NCI-H1105 (cell line): ENCODE data around the gene SLC5A11.
"Not testable (repeated sequence)": the region's sequence is repeated elsewhere in the genome, so short reads cannot be mapped to it uniquely, and the experiment has no call there.

Source experiments
- DNase-seq: peaks from one replicate; lab custom pipeline; 2025; lab: John Stamatoyannopoulos, UW

SLC5A11 gene

DNA sequence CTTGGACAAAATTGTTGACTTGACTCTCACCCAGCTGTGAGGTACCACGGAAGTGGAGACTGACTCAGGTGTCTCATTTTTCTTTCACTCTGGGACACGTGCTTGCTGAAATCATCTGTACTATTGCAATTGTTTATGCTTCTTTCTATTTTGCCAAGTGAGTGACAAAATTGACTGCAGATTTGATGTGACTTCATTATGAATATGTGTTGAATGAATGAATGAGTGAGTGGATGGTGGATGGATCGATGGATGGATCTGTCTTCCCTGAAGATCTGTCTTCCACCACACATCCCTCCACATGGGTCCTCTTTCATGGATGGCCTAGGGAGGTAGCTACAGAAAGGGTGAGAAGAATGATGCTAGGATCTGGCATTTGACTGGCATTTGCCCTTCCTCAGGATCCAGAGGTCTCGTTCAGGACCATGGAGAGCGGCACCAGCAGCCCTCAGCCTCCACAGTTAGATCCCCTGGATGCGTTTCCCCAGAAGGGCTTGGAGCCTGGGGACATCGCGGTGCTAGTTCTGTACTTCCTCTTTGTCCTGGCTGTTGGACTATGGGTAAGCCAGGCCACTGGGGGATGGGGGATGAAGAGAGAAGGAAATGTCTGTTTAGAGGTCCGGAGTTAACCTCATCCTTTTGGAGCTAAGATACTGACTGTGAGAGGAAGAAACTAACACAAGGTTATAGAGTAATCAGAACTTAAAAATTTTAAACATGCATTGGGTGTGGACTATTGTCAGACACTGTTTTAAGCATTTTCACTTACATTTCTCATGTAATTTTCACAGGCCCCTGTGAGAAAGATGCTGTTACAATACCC is 12.7 kb downstream of the SLC5A11 start:
- DNase-seq, result no peak

DNA sequence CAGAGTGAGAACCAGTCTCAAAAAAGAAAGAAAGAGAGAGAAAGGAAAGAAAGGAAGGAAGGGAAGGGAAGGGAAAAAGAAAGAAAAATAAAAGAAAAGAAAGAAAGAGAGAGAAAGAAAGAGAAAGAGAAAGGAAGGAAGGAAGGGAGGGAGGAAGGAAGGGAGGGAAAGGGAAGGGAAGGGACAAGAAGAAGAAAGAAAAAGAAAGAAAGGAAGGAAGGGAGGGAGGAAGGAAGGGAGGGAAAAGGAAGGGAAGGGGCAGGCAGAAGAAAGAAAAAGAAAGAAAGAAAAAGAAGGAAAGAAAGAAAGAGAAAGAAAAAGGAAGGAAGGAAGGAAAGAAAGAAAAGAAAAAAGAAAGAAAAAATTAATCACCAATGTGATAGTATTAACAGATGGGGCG is 15.7 kb downstream of the SLC5A11 start:
- no peak for DNase-seq

DNA sequence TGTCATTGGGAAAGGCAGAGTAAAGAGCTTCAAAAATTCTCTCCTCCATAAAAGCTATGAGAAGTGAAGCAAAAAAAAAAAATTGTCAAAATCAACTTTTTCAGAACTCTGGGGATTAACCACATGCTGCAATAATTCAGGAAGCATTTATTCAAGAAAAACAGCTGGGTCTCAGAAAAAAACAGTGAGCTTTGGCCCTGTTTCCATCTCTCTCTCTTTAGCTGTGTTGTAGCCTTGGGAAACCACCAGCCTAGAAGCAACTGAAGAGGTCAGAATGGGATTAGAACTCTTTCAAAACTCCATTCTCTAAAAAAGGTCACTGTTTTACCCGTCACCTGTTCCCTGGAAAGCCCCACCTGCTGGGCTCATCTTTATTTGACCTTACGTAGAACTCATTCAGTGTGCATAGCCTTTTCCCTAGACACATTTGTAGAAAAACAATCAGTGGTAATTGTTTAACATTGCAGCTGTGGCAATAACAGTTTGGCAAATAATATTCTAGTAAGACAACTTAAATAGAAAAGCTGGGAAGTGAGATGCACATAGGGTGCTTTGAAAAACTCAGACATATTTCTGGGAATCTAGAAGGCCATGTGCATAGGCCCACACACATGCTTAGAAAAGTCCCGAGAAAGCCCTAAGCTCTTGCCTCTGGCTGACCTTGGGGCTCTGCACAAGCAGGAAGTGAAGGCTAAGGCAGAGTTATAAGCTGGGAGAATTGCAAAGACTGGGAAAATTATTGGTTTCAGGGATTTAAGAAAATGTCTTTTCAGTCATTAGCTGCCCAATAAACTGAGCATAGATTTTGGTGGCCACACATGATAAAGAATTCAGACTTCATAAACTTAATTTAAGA is 18.0 kb downstream of the SLC5A11 start:
- DNase-seq, result no peak

DNA sequence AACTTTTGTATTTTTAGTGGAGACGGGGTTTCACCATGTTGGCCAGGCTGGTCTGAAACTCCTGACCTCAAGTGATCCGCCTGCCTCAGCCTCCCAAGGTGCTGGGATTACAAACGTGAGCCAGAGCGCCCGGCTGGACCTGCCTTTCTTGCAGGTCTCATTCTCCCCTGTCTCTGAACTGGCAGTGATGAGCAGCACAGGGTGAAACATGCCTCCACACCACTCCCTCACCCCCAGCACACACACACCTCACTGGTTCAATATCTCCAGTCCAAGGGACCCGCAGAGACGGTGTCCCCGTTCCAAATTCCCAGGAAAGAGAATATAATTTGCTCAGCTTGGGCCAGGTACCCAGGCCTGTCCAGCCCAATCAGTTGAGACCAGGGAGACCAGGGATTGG is 23.3 kb downstream of the SLC5A11 start:
- no peak for DNase-seq

DNA sequence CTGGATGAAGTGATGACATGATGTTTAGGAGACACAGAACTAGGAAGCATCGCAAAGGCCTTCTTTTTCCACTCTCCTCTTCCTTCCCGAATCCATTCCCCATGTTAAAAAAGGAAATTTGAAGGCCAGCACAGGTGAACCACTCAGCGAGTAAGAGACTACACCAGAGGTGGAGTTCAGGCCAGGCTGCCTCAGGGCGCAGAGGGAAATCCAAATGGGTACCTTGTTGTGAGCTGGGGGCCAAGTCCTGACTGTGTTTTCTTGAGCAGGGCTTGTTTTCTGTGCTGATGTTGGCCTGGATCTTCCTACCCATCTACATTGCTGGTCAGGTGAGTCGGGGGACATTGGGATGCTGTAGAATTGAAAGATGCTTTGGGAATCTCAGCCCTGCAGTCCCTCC is 26.1 kb downstream of the SLC5A11 start:
- no peak for DNase-seq

DNA sequence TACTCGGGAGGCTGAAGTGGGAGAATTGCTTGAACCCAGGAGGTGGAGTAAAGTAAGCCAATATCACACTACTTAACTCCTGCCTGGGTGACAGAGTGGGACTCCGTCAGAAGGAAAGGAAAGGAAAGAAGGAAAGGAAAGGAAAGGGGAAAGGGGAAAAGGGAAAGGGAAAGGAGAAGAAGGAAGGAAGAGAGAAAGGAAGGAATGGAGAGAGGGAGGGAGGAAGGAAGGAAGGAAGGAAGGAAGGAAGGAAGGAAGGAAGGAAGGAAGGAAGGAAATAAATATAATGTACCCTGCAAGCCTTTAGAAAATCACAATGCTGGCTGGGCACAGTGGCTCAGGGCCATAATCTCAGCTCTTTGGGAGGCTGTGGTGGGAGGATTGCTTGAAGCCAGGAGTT is 27.3 kb downstream of the SLC5A11 start:
- no peak for DNase-seq

DNA sequence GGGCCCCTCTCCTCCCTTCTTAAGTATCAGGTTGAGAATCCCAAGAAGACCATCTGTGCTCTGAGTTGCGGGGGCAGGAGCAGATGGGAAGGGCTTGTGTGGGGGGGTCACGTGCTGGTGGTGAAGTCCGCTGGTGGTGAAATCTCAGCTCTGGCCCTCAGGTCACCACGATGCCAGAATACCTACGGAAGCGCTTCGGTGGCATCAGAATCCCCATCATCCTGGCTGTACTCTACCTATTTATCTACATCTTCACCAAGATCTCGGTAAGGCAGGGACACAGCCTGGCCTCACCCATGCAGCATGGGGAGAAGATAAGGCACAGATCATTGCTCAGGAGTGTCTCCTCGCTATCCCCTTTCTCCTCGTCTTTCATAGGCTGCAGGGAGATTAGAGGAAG is 29.7 kb downstream of the SLC5A11 start:
- DNase-seq, result no peak

DNA sequence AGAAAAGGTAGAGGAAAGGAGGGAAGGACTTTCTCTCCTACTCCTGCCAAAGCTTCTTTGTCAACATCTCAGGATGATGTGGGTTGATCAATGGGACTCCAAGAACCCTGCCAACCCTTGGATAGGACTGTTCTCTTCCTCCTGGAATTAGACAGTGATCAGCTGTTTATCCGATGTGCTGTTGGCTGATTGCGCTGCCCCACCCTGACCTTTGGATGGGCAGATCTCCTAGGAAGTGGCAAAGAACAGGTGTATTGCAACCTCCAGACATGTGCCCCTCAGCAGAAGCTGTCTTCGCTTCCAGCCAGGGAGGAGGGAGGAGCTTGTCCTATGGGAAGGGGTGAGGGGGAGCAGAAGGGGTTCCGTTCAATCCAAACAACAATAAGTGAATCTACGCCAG is 30.5 kb downstream of the SLC5A11 start:
- DNase-seq, result no peak

DNA sequence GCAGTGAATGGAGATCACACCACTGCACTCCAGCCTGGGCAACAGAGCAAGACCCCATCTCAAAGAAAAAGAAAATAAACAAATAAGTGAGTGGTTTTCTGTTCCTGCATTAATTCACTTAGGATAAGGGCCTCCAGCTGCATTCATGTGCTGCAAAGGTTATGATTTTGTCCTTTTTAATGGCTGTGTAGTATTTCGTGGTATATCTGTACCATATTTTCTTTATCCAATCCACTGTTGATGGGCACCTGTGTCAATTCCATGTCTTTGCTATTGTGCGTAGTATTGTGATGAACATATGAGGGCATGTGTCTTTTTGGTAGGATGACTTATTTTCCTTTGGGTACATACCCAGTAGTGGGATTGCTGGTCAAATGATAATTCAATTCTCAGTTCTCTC is 33.9 kb downstream of the SLC5A11 start:
- DNase-seq, result no peak

DNA sequence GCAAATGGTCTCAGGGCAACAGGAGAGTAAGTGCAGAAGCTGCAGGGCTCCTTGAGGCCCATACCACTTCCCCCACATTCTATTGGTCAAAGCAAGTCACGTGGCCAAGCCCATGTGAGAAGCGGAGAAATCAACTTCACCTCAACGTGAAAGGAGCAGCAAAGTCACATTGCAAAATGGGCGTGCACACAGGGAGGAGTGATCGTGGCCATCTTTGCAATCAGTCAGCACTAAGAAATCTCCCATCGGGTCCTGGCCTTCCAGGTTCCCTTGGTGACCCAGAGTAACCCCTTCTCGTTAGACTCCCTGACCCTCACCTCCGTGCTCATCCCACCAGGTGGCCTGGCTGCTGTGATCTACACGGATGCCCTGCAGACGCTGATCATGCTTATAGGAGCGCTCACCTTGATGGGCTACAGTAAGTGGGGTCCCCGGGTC is 38.0 kb downstream of the SLC5A11 start:
- DNase-seq, result no peak

DNA sequence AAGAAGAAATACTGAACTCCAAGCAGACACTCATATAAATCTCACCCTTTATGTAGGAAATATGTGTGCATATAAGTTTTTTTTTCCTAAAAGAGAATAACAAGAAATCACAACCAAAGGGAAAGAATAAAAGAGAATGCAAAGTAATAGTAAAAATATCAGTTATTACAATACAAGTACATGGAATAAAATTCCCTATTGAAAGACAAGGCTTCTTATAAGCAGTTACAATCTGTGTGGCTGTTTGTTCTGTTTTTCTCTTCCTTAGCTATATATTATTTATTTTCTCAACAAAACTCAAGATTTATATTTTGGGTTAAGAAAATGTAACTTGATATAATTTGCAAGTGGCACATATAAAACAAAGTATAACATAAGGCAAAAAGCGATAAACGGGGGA is 41.7 kb downstream of the SLC5A11 start:
- no peak for DNase-seq

DNA sequence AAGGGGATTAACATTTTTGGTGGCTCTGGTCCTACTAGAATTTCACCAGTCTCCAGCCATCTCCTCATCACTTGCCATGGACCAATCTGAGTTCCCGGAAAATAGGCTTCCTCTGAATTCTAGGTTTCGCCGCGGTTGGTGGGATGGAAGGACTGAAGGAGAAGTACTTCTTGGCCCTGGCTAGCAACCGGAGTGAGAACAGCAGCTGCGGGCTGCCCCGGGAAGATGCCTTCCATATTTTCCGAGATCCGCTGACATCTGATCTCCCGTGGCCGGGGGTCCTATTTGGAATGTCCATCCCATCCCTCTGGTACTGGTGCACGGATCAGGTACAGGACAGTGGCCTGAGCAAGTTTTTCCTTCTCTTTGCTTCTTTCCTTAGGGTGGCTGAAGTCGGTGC is 45.0 kb downstream of the SLC5A11 start:
- no peak for DNase-seq

DNA sequence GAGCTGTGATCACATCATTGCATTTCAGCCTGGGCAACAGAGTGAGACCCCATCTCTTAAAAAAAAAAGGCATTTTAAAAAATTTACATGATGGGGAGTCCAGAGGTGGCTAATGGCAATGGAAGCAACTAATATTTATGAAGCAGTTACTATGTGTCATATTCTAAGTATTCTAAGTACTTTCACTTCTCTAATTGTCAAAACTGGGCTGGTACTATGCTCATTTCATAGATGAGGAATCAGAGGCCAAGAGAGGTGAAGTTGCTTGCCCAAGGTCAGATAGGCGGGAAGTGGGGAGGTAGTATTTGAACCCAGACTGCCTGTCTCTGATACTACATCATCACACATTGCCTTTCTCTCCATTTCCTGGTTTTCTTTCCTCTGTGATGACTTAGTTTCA is 50.7 kb downstream of the SLC5A11 start:
- DNase-seq, result no peak

DNA sequence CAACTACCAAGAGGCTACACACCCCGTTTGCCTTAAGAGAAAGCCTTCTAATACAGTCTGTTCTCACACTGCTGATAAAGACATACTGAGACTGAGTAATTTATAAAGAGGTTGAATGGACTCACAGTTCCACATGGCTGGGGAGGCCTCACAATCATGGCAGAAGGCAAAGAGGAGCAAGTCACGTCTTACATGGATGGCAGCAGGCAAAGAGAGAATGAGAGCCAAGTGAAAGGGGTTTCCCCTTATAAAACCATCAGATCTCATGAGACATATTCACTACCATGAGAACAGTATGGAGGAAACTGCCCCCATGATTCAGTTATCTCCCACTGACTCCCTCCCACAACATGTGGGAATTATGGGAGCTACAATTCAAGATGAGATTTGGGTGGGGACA is 51.8 kb downstream of the SLC5A11 start:
- not testable (repeated sequence) for DNase-seq

DNA sequence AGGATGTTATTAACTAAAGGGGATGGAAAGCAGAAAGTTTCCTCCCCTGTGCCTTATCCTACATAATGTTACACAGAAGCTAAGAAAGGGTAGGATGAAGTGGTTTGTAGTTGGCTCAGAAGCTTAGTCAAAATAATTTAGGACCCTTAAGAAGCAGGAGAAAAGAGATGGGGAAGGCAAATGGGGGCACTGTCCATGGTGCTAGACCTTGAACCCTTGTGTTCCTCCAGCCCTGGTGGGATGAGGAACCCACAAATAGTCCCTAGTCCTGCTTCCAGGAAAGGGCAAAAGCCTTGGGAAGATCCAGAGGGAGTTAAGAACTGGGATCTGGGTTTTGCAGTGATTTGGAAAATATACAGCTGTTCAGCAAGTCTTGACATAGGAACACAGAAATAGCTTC is 54.5 kb downstream of the SLC5A11 start:
- DNase-seq, result no peak

DNA sequence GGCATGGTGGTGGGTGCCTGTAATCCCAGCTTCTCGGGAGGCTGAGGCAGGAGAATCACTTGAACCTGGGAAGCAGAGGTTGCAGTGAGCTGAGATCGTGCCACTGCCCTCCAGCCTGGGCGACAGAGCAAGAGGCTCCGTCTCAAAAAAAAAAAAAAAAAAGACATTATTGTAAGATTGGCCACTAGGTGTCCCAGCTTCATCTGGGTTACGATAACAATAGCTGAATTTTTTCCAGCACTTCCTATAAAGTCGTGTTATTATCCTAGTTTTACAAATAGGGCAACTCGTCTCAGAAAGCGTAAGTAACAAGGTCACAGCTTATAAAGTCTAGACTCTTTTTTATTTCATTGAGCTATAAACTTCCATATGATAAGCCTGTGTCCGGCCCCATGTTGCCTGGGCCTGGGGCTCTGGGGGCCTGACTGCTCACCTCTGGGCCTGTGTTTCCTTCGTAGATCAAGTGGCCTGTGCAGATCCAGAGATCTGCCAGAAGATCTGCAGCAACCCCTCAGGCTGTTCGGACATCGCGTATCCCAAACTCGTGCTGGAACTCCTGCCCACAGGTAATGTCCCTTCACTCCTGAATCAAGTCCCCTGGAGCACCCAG is 60.5 kb downstream of the SLC5A11 start:
- no peak for DNase-seq

DNA sequence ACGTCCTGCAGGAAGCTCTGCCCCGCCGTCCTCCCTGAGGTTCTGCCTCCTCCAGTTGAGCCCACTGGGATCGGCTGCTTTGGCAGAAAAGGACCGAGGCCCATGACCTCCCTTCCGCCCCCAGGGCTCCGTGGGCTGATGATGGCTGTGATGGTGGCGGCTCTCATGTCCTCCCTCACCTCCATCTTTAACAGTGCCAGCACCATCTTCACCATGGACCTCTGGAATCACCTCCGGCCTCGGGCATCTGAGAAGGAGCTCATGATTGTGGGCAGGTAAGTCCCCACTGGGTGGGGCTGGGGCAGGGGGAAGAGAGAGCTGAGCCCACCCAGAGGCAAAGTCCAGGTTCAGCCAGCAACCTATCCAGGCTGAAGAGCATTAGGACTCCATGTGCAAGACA is 61.1 kb downstream of the SLC5A11 start:
- no peak for DNase-seq

DNA sequence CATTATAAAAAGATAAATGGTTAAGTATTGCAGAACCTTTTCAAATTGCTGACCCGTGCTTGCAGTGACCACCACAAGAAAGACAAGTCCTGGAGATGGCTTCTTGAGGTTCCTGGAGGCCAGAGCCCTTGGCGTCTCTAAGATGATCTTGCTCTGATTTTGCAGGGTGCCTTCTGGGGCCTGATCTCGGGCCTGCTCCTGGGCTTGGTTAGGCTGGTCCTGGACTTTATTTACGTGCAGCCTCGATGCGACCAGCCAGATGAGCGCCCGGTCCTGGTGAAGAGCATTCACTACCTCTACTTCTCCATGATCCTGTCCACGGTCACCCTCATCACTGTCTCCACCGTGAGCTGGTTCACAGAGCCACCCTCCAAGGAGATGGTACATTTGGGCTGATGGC is 63.0 kb downstream of the SLC5A11 start:
- DNase-seq, result no peak

DNA sequence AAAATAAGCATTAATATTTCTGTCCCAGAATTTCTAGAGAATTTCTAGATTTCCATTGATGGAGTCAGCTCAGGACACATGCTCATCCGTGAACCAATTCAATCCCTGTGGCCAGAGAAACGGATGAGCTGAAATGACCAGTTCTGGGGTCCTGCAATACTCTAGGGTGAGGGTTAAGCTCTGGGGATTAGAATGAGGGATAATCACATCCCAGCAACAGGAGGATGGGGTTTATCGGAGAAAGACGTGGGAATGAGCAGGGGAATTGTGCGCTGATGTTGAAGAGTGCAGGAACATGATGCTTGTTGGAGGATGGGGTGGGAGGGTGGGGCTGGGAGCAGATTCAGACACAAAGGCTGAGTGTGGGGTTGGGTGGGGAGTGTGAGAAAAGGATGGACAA is 64.1 kb downstream of the SLC5A11 start:
- no peak for DNase-seq

DNA sequence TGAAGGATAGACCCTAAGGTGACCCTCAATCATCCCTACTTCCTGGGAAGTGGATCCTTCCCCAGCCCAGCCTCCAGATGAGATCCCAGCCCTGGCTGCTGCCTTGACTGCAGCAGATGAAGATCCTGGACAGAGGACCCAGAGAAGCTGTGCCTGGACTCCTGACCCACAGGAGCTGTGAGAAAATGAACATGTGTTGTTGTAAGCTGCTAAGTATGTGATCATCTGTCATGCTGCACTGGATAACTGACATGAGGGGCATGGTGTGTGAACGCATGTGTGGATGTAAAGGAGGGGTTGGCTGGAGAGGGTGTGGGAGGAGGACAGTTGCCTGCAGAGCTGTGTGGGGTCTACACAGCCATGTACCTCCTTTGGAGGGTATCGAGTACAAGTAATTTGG is 69.3 kb downstream of the SLC5A11 start:
- no peak for DNase-seq

DNA sequence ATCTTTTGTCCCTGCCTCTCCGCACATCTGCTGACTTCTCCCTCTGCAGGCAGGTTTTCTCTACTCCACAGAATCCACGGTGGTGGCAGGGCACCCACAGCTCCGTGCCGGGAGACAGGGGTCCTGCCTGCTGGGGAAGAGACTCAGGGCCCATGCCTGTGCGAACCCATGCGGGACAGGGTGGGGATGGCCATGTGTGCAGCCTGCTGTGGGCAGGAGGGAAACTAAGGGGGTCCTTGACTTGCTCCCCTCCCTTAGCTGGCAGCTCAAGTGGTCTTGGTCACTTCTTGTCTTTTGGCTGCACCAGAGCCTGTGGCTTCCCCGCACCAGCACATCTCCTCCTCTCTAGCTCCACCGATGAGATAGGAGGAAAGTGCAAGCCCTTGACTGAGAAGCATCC is 69.8 kb downstream of the SLC5A11 start:
- DNase-seq, result no peak

DNA sequence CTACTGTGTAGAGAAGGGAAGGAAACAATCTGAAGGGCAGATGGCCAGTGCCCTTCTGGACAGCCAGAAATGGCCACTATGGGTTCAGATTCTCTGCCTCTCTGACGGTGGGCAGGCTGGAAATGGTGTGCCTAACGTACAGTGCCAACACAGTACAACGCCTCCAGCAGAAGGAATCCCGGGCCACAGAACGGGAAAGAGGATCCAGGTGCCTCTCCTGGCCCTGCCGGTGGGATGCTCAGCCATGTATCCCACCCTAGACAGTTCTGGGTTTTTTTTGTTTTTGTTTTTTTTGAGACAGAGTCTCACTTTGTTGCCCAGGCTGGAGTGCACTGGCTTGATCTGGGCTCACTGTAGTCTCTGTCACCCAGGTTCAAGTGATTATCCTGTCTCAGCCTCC is 71.5 kb downstream of the SLC5A11 start:
- no peak for DNase-seq

DNA sequence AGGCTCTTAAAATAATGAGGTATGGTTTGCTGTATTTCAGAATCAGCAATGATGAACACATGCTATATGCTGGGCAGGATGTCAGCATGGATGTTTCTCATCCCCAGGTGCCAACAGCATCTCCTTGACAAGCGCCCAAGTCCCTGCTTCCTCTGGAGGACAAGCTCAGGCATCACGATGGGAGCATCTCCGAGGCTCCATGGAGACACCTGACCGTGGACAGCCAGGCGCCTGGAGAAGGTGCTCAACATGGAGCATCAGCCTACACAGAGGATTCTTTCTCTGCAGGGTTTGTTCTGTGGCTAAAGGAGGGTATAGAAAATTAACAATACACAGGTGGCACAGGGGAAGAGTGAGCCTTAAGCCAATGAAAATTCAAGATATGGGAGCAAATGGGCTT is 72.1 kb downstream of the SLC5A11 start:
- no peak for DNase-seq
